ENCODE data around the gene VPS13D. TPM values are rescaled to one million over a fixed set of nuclear protein-coding genes. Genes with fewer than 3 reads are reported as not detected.

The VPS13D gene
- total RNA-seq, 1 experiment from 2014 or later = 30.7 TPM

GRCh38 chr1:12525311-12526181, 295.7 kb downstream of the VPS13D start:
- TF ChIP-seq CTCF (conservative IDR thresholded peaks at IDR 0.05; ENCODE audit: low read depth, low read length) = no peak
- no peak for TF ChIP-seq EZH2phosphoT487 (IDR thresholded peaks at IDR 0.05; ENCODE audit: borderline replicate concordance, low read length)
- TF ChIP-seq EZH2 (IDR thresholded peaks at IDR 0.05; ENCODE audit: low read length, unreplicated experiment) = no peak
- DNase-seq (peak; percentile 44), ATAC-seq (no peak)
- CTCF ChIA-PET = no interaction called here
- intact Hi-C loops (cut with micrococcal nuclease) = no loop called here
- Histone ChIP-seq H3K27me3 (ENCODE audit: low read length) (no peaks in the 10 kb centered on the region), H3K27ac (ENCODE audit: low read length) (no peak overlapping the region), H3K9ac (ENCODE audit: low read length) (no peak overlapping the region), H2AFZ (ENCODE audit: low read length) (no peak overlapping the region), H3K4me1 (ENCODE audit: insufficient read depth, low read length) (peaks cover 32% of the 10 kb centered on the region), H4K20me1 (ENCODE audit: low read length) (no peaks in the 10 kb centered on the region), H3K4me2 (ENCODE audit: low read length) (peak overlapping the region; percentile 34; the same call in 1 of the 2 replicates), H3K9me3 (ENCODE audit: low read length) (no peaks in the 10 kb centered on the region), H3K36me3 (ENCODE audit: low read depth, low read length) (no peaks in the 10 kb centered on the region), H3K9me2 (replicated peaks; ENCODE audit: low read length) (no peaks in the 10 kb centered on the region), H3F3A (ENCODE audit: low read length, unreplicated experiment) (no peaks in the 10 kb centered on the region), H3K79me2 (ENCODE audit: low read length) (no peaks in the 10 kb centered on the region), H3K4me3 (ENCODE audit: low read length) (no peak overlapping the region)
- POLR2A ChIA-PET (ENCODE audit: unreplicated experiment) = interaction anchor here (0.6 kb wide), 1 partner anchor 20 kb away, joined by 5 read pairs; no protein-coding TSS in a partner anchor
- no TSS peak for BruUV-seq (replicated peaks)

- TF ChIP-seq EZH2phosphoT487 (IDR thresholded peaks at IDR 0.05; ENCODE audit: borderline replicate concordance, low read length) = no peak
- no peak for TF ChIP-seq EZH2 (IDR thresholded peaks at IDR 0.05; ENCODE audit: low read length, unreplicated experiment)
- TF ChIP-seq CTCF (conservative IDR thresholded peaks at IDR 0.05; ENCODE audit: low read depth, low read length) = no peak
These were observed 297.7 kb downstream of the VPS13D start for GRCh38 chr1:12527564-12527963.

More at GRCh38 chr1:12527564-12527963, 297.7 kb downstream of the VPS13D start:
- POLR2A ChIA-PET (ENCODE audit: unreplicated experiment) = interaction anchor here (0.6 kb wide), 1 partner anchor 49 kb away, joined by 3 read pairs; no protein-coding TSS in a partner anchor
- H2AFZ ChIP-seq (ENCODE audit: low read length) = no peak overlapping the region
- H3K36me3 ChIP-seq (ENCODE audit: low read depth, low read length) = no peaks in the 10 kb centered on the region
- peaks cover 32% of the 10 kb centered on the region for H3K4me1 ChIP-seq (ENCODE audit: insufficient read depth, low read length)
- intact Hi-C loops (cut with micrococcal nuclease) = no loop called here
- no peaks in the 10 kb centered on the region for H3K79me2 ChIP-seq (ENCODE audit: low read length)
- DNase-seq (no peak), ATAC-seq (no peak)
- no peaks in the 10 kb centered on the region for H3F3A ChIP-seq (ENCODE audit: low read length, unreplicated experiment)
- no peak overlapping the region for H3K9ac ChIP-seq (ENCODE audit: low read length)
- no peaks in the 10 kb centered on the region for H4K20me1 ChIP-seq (ENCODE audit: low read length)
- H3K4me3 ChIP-seq (ENCODE audit: low read length) = no peak overlapping the region
- no peaks in the 10 kb centered on the region for H3K9me3 ChIP-seq (ENCODE audit: low read length)
- BruUV-seq (replicated peaks) = no TSS peak
- no peaks in the 10 kb centered on the region for H3K9me2 ChIP-seq (replicated peaks; ENCODE audit: low read length)
- H3K4me2 ChIP-seq (ENCODE audit: low read length) = peak overlapping the region; percentile 60; the same call in 1 of the 2 replicates
- no peaks in the 10 kb centered on the region for H3K27me3 ChIP-seq (ENCODE audit: low read length)
- H3K27ac ChIP-seq (ENCODE audit: low read length) = peak overlapping the region; percentile 70
- CTCF ChIA-PET = no interaction called here

Measured in PC-3 (cell line).